NCI-H510A (cell line): Measurements from ENCODE around the gene SLC26A9.

Experiments used
- DNase-seq: peaks from one replicate; lab custom pipeline; 2025; lab: John Stamatoyannopoulos, UW

The SLC26A9 gene, protein sequence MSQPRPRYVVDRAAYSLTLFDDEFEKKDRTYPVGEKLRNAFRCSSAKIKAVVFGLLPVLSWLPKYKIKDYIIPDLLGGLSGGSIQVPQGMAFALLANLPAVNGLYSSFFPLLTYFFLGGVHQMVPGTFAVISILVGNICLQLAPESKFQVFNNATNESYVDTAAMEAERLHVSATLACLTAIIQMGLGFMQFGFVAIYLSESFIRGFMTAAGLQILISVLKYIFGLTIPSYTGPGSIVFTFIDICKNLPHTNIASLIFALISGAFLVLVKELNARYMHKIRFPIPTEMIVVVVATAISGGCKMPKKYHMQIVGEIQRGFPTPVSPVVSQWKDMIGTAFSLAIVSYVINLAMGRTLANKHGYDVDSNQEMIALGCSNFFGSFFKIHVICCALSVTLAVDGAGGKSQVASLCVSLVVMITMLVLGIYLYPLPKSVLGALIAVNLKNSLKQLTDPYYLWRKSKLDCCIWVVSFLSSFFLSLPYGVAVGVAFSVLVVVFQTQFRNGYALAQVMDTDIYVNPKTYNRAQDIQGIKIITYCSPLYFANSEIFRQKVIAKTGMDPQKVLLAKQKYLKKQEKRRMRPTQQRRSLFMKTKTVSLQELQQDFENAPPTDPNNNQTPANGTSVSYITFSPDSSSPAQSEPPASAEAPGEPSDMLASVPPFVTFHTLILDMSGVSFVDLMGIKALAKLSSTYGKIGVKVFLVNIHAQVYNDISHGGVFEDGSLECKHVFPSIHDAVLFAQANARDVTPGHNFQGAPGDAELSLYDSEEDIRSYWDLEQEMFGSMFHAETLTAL

GRCh38 chr1:205943245-205943644 is at the start of gene SLC26A9:
TSS of gene SLC26A9 (minus strand) at chr1:205943456. CDS start at chr1:205935820, 7,636 bp downstream.
- no peak for DNase-seq

DNA sequence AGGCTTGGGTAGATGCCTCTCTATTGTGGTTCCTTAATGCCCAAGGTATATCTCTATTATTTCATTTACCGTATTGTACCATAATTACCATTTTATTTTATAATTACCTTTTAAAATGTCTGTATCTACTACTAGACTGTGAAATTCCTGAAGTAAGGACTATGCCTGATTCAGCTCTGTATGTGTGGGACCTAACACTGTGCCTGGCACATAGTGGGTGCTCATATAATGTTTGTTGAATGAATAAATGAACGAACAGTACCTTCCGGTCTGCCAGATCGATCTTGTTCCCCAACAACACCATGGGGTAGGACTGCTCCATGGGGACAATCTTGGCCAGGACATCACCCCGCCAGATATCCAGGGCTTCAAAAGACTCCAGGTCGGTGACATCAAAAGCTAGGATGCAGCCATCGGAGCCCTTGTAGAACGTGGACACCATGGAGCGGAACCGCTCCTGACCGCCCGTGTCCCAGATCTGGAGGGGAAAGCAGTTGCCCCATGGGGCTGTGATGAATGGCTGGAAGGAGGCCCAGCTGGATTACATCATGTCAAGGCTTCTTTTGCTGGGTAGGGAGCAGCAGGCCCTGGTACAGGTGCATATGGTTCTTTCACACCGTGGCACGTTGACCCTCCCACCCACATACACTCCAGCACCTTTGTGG is 49.1 kb upstream of the SLC26A9 start:
- DNase-seq = no peak

DNA sequence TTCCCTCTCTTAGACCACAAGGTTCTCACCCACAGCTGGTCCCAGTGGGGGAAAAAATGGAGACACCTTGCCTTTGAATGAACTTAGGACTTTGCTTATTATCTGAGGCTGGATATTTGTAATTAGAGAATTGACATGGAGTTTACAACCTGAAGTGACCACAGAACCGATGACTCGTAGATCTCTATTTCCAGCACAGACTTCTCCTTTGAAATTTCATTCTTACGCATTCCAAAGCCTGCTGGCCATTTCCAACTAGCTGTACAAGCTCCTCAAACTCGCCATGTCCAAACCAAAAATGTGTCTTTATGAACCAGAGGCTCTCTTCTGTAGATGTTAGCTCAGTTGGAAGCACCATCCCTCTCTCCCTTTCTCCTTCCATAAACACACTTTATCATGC is 48.0 kb upstream of the SLC26A9 start:
- DNase-seq = no peak

DNA sequence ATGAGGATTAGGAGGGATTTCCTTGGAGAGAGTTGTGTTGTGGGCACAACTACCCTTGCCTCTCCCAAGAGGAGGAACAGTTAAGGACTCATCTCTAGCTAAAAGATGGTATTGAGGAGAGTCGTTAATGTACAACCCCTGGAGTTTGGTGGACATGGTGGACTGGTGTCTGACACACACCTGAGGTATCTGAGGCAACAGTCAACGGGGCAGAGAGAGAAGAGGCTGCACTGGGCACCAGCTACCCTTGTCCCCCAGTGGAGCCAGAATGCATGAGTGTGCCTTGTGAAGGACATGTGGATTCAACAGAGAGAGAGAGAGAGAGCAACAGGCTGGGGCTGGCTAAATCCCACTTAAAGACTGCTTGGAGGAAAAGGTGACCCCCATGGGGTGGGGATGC is 47.0 kb upstream of the SLC26A9 start:
- DNase-seq = no peak

GRCh38 chr1:205989786-205990185 is 46.5 kb upstream of the SLC26A9 start:
- no peak for DNase-seq

DNA sequence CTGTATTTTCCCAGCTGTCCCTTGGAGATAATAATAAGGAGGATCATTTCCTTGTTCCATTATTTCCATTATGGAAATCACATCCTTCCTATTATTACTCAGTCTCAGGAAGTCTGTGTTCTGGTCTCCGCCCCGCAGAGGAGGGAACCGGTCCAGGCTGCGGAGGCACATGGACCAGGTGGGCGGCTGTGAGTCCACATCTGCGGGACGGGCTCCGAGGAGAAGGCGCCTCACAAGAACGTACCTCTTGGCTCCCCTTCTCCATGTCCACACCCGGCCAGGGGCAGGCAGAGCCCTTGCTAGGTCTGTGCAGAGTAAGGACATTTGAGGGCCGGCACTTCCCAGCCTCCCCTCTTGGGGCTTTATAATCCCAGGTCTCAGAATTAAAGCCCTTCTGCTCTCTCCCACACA is 45.3 kb upstream of the SLC26A9 start:
- DNase-seq = no peak

- DNase-seq = no peak
Measured at GRCh38 chr1:205986861-205987260, 43.6 kb upstream of the SLC26A9 start.

DNA sequence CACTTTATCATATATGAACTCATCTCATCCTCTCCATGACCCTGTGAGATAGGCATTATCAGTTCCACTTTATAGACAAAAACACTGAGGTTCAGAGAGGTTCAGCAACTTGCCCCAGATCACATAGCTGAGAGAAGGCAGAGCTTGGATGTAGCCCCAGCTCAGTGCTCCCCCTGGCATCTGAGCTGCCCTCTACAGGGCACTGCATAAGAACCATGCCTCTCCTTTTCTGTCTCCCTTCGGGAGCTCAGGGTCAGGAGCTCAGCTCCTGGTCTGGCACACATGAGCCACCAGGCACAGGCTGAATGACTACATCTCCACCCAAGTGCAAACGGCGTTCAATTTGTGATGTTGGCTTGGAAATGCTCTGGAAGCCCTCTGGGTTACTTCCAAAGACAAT is 43.0 kb upstream of the SLC26A9 start:
- DNase-seq = no peak

DNA sequence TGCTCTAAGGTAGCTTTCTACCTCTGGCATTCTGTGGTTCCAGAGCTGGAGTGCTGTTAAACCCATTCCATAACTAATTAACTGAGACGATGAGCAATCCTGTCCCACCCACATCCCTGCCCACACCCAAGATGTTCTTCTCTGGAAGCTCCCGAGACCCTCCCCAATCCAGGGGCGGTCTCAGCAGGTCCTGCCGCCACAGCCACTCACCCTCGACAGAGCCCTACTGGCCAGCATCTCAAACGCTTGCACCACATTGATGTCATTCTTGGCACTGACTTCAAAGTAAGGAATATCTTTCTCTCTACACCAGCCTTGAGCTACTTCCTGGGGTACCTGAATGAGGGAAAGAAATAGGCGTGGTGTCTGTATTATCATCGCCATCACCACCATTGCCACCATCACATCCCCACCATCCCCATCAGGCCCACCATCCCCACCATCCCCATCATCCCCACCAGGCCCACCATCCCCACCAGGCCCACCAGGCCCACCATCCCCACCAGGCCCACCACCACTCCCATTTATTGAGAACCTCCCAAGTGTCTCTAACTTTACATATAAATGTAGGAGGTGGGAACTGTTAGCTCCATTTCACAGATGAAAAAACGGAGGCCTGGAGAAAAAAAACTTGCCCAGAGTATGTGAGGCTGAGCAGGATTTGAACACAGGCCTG is 42.2 kb upstream of the SLC26A9 start:
- DNase-seq = no peak

- peak; percentile 30 for DNase-seq
Measured at GRCh38 chr1:205983925-205984725, 40.9 kb upstream of the SLC26A9 start.

- no peak for DNase-seq
Measured at GRCh38 chr1:205981257-205981656, 38.0 kb upstream of the SLC26A9 start.

DNA sequence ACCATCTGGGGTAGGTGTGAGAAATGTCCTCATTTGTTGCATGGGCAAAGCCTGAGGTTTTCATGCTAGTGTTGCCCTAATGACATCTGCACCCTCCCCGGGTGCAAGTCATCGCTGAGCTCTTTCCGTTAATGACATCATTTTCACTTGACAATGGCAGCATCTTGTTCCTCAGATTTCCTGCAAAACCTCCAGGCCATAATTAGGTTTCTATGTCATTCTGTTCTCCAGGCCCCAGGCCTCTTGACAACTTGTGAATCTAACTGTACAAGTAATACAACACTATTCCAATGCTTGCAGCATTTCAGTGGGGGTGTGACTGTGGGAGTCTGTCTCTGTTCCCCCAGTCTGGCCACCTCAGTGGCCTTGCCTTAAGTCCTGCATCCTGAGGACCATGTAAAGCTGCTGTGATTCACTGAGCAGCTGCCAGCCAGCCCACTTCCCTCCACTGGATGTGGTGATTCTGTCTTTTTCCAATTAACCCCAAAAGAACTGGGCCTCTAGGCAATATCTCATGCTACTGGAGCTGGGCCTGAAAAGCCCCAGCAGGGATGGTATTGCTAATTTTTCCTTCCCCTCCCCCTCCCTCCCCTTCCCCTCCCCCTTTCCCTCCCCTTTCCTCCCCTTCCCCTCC is 37.1 kb upstream of the SLC26A9 start:
- no peak for DNase-seq

GRCh38 chr1:205979301-205979700 is 36.0 kb upstream of the SLC26A9 start:
- no peak for DNase-seq

- DNase-seq = no peak
Measured at GRCh38 chr1:205978676-205979075, 35.4 kb upstream of the SLC26A9 start.

GRCh38 chr1:205977402-205978014 is 34.3 kb upstream of the SLC26A9 start:
- peak; percentile 74 for DNase-seq

DNA sequence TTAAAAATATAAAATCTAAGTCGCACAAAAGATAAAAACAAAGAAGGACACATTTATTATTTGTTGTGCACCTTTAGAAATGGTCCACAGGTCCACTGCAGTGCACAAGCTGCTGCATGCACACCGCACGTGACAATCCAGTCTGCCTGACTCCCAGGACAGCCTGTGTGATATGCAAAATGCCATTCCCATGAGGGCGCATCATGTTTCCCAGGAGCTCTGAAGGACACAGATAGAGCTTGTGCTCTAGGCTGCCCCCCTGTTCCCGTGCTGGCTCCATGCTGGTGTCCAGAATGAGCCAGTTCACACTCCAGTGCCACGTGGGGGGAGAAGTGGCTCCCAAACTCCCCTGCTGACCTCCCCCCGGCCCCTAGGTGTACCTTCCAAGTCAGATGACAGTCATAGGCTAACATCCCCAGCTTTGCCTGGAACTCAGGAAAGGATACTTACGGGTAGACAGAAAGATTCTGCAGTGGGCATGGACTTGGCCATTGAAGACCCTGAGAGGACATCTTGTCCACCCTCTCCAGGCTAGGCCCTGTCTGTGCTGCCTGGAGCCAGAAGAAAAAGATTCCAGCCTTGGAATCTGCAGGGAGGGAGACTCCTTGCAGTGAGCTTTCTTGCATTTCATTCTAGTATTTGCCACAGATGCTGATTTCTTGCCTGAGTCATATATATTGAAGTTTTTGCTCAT is 33.6 kb upstream of the SLC26A9 start:
- DNase-seq = peak; percentile 65

GRCh38 chr1:205976036-205976435 is 32.8 kb upstream of the SLC26A9 start:
- DNase-seq = no peak

DNA sequence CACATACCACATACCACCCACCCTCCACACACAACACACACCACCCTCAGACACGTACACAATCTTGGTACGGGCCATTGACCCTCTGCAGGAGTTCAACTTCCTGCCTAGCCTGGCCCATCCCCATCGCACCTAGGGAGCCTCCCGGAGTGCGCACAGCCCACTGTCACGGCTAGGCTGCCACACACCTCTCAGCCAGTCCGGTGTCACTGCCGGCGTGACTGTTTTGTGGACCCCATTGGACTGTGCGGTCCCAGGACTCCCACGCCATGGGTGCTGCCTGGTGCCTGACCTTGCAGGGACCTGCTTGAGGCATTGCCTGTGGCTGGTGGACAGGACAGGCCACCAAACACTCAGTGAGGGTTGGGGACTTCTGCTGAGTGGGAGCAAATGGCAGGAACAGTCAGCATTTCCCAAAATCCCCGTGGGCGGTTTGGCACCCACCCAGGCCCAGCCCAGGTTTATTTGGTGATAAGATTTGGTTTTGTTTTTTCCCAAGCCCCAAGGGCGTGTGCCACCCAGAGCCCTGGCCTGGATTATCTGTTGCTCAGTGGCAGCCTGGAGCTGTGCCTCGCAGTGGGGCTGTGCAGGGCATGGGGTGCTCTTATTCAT is 32.2 kb upstream of the SLC26A9 start:
- no peak for DNase-seq

- no peak for DNase-seq
Measured at GRCh38 chr1:205974712-205975111, 31.5 kb upstream of the SLC26A9 start.
